ENCODE measurements around the gene DNAH6.
"Not testable (repeated sequence)": the region's sequence is repeated elsewhere in the genome, so short reads cannot be mapped to it uniquely, and the experiment has no call there.

Gene DNAH6

GRCh38 chr2:84849271-84849952 is 333.1 kb downstream of the DNAH6 start:
- no peak for DNase-seq

DNA sequence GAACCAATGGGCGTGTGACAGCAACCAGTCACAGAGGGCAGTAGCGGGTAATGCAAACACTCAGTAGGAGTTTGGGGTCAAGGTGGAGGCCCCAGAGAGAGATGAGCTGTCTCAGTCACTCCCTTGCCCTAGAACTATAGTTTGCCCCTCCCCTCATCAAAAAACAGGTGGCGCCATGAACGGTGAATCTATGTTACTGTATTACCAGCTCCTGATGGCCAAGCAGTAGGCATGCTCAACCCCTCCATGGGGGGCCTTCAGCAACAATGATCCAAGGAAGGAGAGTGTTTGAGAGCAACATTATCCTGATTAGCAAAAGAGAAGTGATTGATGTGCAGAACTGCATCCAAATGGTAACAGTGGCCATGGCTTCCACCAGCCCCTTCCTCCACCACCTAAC is 334.2 kb downstream of the DNAH6 start:
- DNase-seq: no peak

DNA sequence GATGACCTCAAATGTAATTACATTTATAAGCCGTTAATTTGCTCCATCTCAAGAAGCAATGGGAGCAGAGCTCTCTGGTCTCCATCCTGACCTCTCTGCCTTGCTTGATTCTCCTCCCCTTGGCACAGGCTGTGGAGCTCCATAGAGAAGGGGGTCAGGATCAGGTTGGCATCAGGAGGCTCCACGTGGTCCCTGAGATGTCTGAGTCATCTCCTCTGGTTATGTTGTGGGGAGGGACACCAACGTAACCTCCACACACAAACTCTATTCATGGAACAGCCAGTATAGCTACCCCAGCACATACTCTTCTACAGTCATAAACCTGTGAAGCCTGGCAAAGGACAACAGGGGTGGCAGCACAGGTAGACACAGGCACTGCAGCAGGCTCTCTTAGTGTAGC is 335.6 kb downstream of the DNAH6 start:
- no peak for DNase-seq

DNA sequence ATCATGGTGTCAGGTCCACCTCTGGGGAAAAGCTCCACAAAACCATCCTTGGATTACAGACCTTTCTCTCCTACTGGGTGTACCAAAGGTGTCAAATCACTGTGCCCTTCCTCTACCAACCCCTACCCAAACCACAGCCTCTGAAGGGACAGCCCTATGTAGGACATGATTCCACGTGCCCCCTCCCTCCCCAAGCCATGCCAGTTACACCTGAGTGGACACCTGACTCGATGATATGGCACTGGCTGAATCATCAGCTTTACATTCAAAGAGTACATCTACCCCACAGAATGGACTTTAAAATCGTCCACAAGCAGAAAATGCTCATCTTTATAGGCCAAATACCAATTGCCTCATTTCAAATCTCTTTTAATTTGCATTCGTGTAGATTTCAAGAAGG is 338.6 kb downstream of the DNAH6 start:
- DNase-seq: no peak

- no peak for DNase-seq
Observed at GRCh38 chr2:84855731-84856130, 339.4 kb downstream of the DNAH6 start.

DNA sequence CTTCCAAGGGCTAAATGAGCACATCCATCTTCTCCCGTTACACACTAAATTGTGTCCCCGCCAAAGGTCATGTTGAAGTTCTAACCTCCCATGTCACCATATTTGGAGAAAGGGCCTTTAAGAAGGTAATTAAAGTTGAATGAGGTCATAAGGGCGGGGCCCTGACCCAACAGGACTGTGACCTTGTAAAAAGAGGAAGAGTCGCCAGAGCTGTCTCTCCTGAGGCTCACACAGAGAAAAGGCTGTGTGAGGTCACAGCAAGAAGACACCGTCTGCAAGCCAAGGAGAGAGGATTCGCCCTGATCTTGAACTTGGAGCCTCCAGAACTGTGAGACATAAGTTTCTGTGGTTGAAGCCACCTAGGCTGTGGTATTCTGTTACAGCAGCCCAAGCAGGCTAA is 340.5 kb downstream of the DNAH6 start:
- peak; percentile 68 for DNase-seq

DNA sequence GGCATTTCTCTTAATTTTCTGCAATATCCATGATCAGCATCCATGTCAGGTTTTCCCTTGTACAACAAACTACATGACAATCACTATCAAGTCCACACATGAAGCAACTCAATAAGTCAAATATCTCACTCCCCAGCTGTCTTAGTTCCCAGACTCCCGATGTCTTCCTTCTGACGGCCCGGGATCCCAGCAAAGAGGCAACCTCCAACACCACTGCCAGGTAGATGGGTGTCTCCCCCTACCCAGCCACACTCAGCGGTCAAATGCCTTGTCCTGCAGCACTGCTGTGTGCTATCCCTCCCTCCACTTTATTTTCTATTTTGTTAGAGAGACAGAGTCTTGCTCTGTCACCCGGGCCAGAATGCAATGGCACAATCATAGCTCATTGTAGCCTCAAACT is 341.3 kb downstream of the DNAH6 start:
- DNase-seq: no peak

- DNase-seq: no peak
Observed at GRCh38 chr2:84858123-84858522, 341.8 kb downstream of the DNAH6 start.

- DNase-seq: no peak
Observed at GRCh38 chr2:84858937-84859336, 342.6 kb downstream of the DNAH6 start.

- DNase-seq: no peak
Observed at GRCh38 chr2:84861539-84861938, 345.2 kb downstream of the DNAH6 start.

DNA sequence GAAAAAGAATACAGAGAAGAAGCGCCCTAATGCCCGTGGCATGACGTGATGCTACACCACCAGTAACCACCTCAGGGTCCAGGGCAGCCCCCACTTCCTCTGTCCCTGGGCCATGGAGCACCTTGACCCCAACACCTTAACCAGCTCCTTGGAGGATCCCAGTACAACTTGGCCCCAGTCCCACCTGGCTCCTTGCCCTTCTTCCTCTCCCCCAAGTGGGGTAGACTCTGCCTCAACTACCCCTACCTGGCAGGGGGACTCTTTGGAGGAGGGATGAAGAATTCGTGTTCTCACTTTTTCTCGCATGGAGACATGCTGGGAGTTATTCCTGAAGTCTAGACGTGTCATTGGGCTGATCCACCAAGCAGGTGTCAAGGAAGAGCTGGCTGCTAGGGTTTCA is 345.7 kb downstream of the DNAH6 start:
- no peak for DNase-seq

GRCh38 chr2:84865181-84865783 is 349.0 kb downstream of the DNAH6 start:
- DNase-seq: peak; percentile 61

GRCh38 chr2:84866122-84866521 is 349.8 kb downstream of the DNAH6 start:
- DNase-seq: no peak

DNA sequence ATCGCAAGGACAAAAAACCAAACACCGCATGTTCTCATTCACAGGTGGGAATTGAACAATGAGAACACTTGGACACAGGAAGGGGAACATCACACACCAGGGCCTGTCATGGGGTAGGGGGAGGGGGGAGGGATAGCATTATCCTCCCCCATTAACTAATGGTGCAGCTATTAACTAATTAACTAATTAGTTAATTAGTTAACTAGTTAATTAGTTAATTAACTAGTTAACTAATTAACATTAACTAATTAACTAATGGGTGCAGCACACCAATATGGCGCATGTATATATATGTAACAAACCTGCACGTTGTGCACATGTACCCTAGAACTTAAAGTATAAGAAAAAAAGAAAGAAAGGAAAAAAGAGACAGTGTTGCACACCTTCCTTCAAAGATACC is 352.0 kb downstream of the DNAH6 start:
- not testable (repeated sequence) for DNase-seq
